Neural cell (in vitro differentiated cells): ENCODE measurements around the gene TEX14. TPM values are rescaled to one million over a fixed set of nuclear protein-coding genes. Genes with fewer than 3 reads are reported as not detected.

ENCODE experiments used
- H2AFZ ChIP-seq: fragments of 200-600, 300-800 bp; sonication (generic), shearing (Covaris generic); 2 replicates; pipeline ENCODE4 v1.6.0; 2014; ENCODE audit warnings: low read depth, mild to moderate bottlenecking, antibody characterized with exemption, low read length, moderate library complexity
- H3F3A ChIP-seq: fragments of 200-600 bp; shearing (Covaris generic); 2 replicates; pipeline ENCODE4 v1.6.1; 2016; ENCODE audit warnings: mild to moderate bottlenecking, moderate library complexity, mixed read lengths, antibody characterized with exemption, low read length; ENCODE audit not compliant: insufficient read depth, poor library complexity, severe bottlenecking
- H3K27ac ChIP-seq: fragments of 200-600, 300-800 bp; sonication (generic), shearing (Covaris generic); 2 replicates; pipeline ENCODE4 v1.5.1; 2014; ENCODE audit warnings: mild to moderate bottlenecking, low read length, moderate library complexity
- H3K27me3 ChIP-seq: fragments of 300-800, 200-600 bp; sonication (generic), shearing (Covaris generic); 2 replicates; pipeline ENCODE4 v1.6.0; 2014; ENCODE audit warnings: mild to moderate bottlenecking, low read depth, low read length, moderate library complexity; ENCODE audit not compliant: insufficient read depth
- H3K36me3 ChIP-seq: fragments of 300-800, 200-600 bp; sonication (generic), shearing (Covaris generic); 2 replicates; pipeline ENCODE4 v1.5.1; 2014; ENCODE audit warnings: mild to moderate bottlenecking, antibody characterized with exemption, low read length, moderate library complexity; ENCODE audit not compliant: insufficient read depth
- H3K4me2 ChIP-seq: fragments of 300-800, 200-600 bp; sonication (generic), shearing (Covaris generic); 2 replicates; pipeline ENCODE4 v1.6.0; 2014; ENCODE audit warnings: mild to moderate bottlenecking, low read length
- H3K4me3 ChIP-seq: fragments of 300-800, 200-600 bp; sonication (generic), shearing (Covaris generic); 2 replicates; pipeline ENCODE4 v1.5.1; 2014; ENCODE audit warnings: mild to moderate bottlenecking, low read length, moderate library complexity
- H3K79me2 ChIP-seq: fragments of 200-600 bp; shearing (Covaris generic); replicated peaks from 2 replicates; pipeline ENCODE4 v1.6.0; 2014; ENCODE audit warnings: mild to moderate bottlenecking, low read length, moderate library complexity; ENCODE audit not compliant: insufficient read depth
- H3K9ac ChIP-seq: fragments of 300-800, 200-600 bp; sonication (generic), shearing (Covaris generic); 2 replicates; pipeline ENCODE4 v1.6.1; 2016; ENCODE audit warnings: mild to moderate bottlenecking, low read length, mixed read lengths
- H3K9me2 ChIP-seq: fragments of 200-600 bp; shearing (Covaris generic); 2 replicates; pipeline ENCODE4 v1.6.1; 2016; ENCODE audit warnings: mild to moderate bottlenecking, low read length, mixed read lengths; ENCODE audit not compliant: insufficient read depth
- H3K9me3 ChIP-seq: fragments of 200-600, 300-800 bp; sonication (generic), shearing (Covaris generic); 2 replicates; pipeline ENCODE4 v1.6.1; 2016; ENCODE audit warnings: mild to moderate bottlenecking, mixed run types, low read length, moderate library complexity, mixed read lengths
- H4K20me1 ChIP-seq: fragments of 200-600 bp; shearing (Covaris generic); 2 replicates; pipeline ENCODE4 v1.6.1; 2016; ENCODE audit warnings: mild to moderate bottlenecking, mixed run types; ENCODE audit not compliant: insufficient read depth
- EP300 ChIP-seq: fragments of 450-650 bp; conservative IDR thresholded peaks from 2 replicates; pipeline ENCODE4 v1.6.1; 2014; ENCODE audit warnings: antibody characterized with exemption, mild to moderate bottlenecking, moderate library complexity; ENCODE audit not compliant: poor library complexity, severe bottlenecking
- EZH2 ChIP-seq: fragments of 200-600, 300-800 bp; shearing (Covaris generic), sonication (generic); IDR thresholded peaks from 2 replicates; pipeline ENCODE4 v1.6.1; 2014; ENCODE audit warnings: antibody characterized with exemption, low read length, borderline replicate concordance, mild to moderate bottlenecking; ENCODE audit not compliant: insufficient read depth, poor library complexity, severe bottlenecking
- MXI1 ChIP-seq: fragments of 450-650 bp; conservative IDR thresholded peaks from 2 replicates; pipeline ENCODE4 v1.6.1; 2014; ENCODE audit warnings: antibody characterized with exemption, mild to moderate bottlenecking; ENCODE audit not compliant: poor library complexity, severe bottlenecking
- POLR2AphosphoS5 ChIP-seq: IDR thresholded peaks from 2 replicates; pipeline ENCODE4 v1.6.1; 2012
- RAD21 ChIP-seq: fragments of 450-650 bp; conservative IDR thresholded peaks from 2 replicates; pipeline ENCODE4 v1.6.1; 2014; ENCODE audit warnings: antibody characterized with exemption, mild to moderate bottlenecking, moderate library complexity
- SMC3 ChIP-seq: fragments of 450-650 bp; conservative IDR thresholded peaks from 2 replicates; pipeline ENCODE4 v1.6.1; 2014; ENCODE audit warnings: antibody characterized with exemption, mild to moderate bottlenecking, moderate library complexity; ENCODE audit not compliant: poor library complexity
- TAF1 ChIP-seq: IDR thresholded peaks from 2 replicates; pipeline ENCODE4 v1.6.1; 2012; ENCODE audit warnings: low read depth
- polyA minus RNA-seq: library from RNA; depleted of rRNA, polyadenylated mRNA; stranded (reverse); fragments of >200 nt; gene quantifications from 2 replicates; pipeline ENCODE4 v1.2.3, GENCODE V29; 2014
- polyA plus RNA-seq: library from polyadenylated mRNA; depleted of rRNA; stranded (reverse); fragments of >200 nt; gene quantifications from 2 replicates; pipeline ENCODE4 v1.2.3, GENCODE V29; 2014
- TF ChIP-seq, protein P1 (sequence below): IDR thresholded peaks from 2 replicates; pipeline ENCODE4 v1.6.1; 2012; ENCODE audit warnings: borderline replicate concordance
- TF ChIP-seq, protein P2 (sequence below): fragments of 450-650 bp; IDR thresholded peaks from 2 replicates; pipeline ENCODE4 v1.5.1; 2014; ENCODE audit warnings: antibody characterized with exemption, mild to moderate bottlenecking, moderate library complexity; ENCODE audit not compliant: poor library complexity, severe bottlenecking

TEX14 gene
- polyA plus RNA-seq = 0.90 and 1.4 TPM in 2 replicates
- polyA minus RNA-seq = 0.69 and 0.97 TPM in 2 replicates

DNA sequence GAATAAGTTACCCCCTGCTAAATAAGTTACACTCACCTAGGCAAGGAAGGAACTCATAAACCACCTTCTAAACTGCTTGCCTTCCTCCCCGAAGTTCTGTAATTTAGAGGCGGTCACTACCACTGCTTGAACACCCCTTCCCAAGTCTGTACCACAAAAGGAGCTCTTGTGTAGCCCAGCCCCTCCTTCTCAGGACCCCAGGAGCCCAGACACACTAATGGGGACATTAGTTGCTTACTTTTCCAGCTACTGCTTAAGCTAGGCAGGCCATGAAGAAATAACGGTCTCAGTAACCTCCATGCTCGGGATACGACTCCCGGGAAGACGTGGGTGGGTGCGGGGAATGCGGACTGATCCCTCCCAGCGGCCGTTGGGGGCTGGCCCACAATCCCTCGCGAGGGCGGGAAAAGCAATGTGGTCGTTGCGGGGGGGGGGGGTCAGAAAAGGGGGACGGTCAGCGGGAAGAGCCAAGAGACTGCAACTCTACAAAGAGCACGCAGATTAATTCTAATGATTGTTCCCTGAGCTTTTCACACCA is at the start of gene TEX14:
Gene TEX14, minus strand, starts transcription at position 345 of the 538 bp plus-strand sequence. CDS start 40,044 bp downstream, outside the sequence.
- Histone ChIP-seq H3K4me2 (peak within 1 kb of the TSS; percentile 59), H3K79me2 (no peaks in the 10 kb centered on the region), H3F3A (no peaks in the 10 kb centered on the region), H2AFZ (peak within 1 kb of the TSS; percentile 90), H4K20me1 (no peaks in the 10 kb centered on the region), H3K9me3 (no peaks in the 10 kb centered on the region), H3K27ac (peak within 1 kb of the TSS; percentile 85), H3K9me2 (no peaks in the 10 kb centered on the region), H3K36me3 (no peaks in the 10 kb centered on the region), H3K4me3 (peak within 1 kb of the TSS; percentile 75), H3K27me3 (no peaks in the 10 kb centered on the region), H3K9ac (peak within 1 kb of the TSS; percentile 64)
- TF ChIP-seq EZH2 = no peak
- no peak for TF ChIP-seq MXI1
- TF ChIP-seq, protein P1, sequence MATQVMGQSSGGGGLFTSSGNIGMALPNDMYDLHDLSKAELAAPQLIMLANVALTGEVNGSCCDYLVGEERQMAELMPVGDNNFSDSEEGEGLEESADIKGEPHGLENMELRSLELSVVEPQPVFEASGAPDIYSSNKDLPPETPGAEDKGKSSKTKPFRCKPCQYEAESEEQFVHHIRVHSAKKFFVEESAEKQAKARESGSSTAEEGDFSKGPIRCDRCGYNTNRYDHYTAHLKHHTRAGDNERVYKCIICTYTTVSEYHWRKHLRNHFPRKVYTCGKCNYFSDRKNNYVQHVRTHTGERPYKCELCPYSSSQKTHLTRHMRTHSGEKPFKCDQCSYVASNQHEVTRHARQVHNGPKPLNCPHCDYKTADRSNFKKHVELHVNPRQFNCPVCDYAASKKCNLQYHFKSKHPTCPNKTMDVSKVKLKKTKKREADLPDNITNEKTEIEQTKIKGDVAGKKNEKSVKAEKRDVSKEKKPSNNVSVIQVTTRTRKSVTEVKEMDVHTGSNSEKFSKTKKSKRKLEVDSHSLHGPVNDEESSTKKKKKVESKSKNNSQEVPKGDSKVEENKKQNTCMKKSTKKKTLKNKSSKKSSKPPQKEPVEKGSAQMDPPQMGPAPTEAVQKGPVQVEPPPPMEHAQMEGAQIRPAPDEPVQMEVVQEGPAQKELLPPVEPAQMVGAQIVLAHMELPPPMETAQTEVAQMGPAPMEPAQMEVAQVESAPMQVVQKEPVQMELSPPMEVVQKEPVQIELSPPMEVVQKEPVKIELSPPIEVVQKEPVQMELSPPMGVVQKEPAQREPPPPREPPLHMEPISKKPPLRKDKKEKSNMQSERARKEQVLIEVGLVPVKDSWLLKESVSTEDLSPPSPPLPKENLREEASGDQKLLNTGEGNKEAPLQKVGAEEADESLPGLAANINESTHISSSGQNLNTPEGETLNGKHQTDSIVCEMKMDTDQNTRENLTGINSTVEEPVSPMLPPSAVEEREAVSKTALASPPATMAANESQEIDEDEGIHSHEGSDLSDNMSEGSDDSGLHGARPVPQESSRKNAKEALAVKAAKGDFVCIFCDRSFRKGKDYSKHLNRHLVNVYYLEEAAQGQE = no peak

DNA sequence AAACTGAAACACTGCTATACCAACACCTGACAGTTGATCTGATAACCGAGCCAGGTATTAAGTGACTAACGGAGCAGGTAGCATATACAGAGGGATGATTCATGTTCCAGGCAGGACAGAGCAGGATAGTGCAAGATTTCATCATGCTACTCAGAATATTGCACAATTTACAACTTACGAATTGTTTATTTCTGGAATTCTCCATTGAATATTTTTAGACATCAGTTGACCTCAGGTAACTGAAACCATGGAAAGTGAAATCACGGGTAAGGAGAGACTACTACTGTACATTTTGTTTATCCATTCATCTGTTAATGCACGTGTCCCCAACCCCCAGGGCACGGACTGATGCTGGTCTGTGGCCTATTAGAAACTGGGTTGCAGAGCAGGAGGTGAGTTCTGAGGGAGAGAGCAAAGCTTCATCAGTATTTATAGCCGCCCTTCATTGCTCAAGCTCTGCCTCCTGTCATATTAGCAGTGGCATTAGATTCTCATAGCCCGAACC is 49.3 kb upstream of the TEX14 start:
- H3K9me3 ChIP-seq = no peaks in the 10 kb centered on the region
- no peak overlapping the region for H2AFZ ChIP-seq
- no peak overlapping the region for H3K9ac ChIP-seq
- TF ChIP-seq RAD21 = no peak
- TF ChIP-seq MXI1 = no peak
- TF ChIP-seq, protein P2, sequence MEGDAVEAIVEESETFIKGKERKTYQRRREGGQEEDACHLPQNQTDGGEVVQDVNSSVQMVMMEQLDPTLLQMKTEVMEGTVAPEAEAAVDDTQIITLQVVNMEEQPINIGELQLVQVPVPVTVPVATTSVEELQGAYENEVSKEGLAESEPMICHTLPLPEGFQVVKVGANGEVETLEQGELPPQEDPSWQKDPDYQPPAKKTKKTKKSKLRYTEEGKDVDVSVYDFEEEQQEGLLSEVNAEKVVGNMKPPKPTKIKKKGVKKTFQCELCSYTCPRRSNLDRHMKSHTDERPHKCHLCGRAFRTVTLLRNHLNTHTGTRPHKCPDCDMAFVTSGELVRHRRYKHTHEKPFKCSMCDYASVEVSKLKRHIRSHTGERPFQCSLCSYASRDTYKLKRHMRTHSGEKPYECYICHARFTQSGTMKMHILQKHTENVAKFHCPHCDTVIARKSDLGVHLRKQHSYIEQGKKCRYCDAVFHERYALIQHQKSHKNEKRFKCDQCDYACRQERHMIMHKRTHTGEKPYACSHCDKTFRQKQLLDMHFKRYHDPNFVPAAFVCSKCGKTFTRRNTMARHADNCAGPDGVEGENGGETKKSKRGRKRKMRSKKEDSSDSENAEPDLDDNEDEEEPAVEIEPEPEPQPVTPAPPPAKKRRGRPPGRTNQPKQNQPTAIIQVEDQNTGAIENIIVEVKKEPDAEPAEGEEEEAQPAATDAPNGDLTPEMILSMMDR = no peak
- no peak for TF ChIP-seq POLR2AphosphoS5
- TF ChIP-seq SMC3 = no peak
- TF ChIP-seq TAF1 = no peak
- TF ChIP-seq, protein P1 = no peak
- no peak for TF ChIP-seq EZH2
- TF ChIP-seq EP300 = no peak
- no peak overlapping the region for H3K27ac ChIP-seq
- no peaks in the 10 kb centered on the region for H3K9me2 ChIP-seq
- H3K4me3 ChIP-seq = no peak overlapping the region
- H3F3A ChIP-seq = no peaks in the 10 kb centered on the region
- no peaks in the 10 kb centered on the region for H4K20me1 ChIP-seq
- H3K36me3 ChIP-seq = no peaks in the 10 kb centered on the region
- no peaks in the 10 kb centered on the region for H3K27me3 ChIP-seq
- H3K4me2 ChIP-seq = no peak overlapping the region
- H3K79me2 ChIP-seq = no peaks in the 10 kb centered on the region
